GM23248 (cell line): ENCODE measurements around the gene WIZ.

Experiments used
- EZH2 ChIP-seq: fragments of 200-600 bp; sonication (generic); IDR thresholded peaks from 2 replicates; pipeline ENCODE4 v1.6.1; 2018; ENCODE audit warnings: antibody characterized with exemption, mild to moderate bottlenecking; ENCODE audit not compliant: insufficient read depth, poor library complexity, severe bottlenecking
- EZH2phosphoT487 ChIP-seq: fragments of 200-600 bp; sonication (generic); IDR thresholded peaks from 2 replicates; pipeline ENCODE4 v1.6.1; 2018; ENCODE audit warnings: antibody characterized with exemption, moderate library complexity, mild to moderate bottlenecking, low read depth; ENCODE audit not compliant: insufficient read depth

GRCh38 chr19:15418579-15419412 is 31.0 kb downstream of the WIZ start, which contains the start of gene AKAP8L:
- TF ChIP-seq EZH2 (no peak), EZH2phosphoT487 (no peak)
